Measurements from ENCODE around the gene ITPK1.

The ITPK1 gene

GRCh38 chr14:93009471-93010129 is 106.1 kb downstream of the ITPK1 start:
- TF ChIP-seq EP300 (IDR thresholded peaks at IDR 0.05; ENCODE audit: borderline replicate concordance) (no peak), TAF1 (IDR thresholded peaks at IDR 0.05; ENCODE audit: low read depth) (no peak), NFIC (IDR thresholded peaks at IDR 0.05) (no peak), EGR1 (IDR thresholded peaks at IDR 0.05) (no peak), ZBTB7A (IDR thresholded peaks at IDR 0.05; ENCODE audit: low read depth) (no peak), MAX (IDR thresholded peaks at IDR 0.05) (no peak), USF1 (IDR thresholded peaks at IDR 0.05) (no peak), REST (IDR thresholded peaks at IDR 0.05; ENCODE audit: low read depth) (no peak), TEAD4 (IDR thresholded peaks at IDR 0.05) (no peak), CEBPB (IDR thresholded peaks at IDR 0.05) (no peak), CREB1 (IDR thresholded peaks at IDR 0.05; ENCODE audit: low read depth) (no peak), RAD21 (IDR thresholded peaks at IDR 0.05; ENCODE audit: low read depth) (no peak), TCF12 (IDR thresholded peaks at IDR 0.05; ENCODE audit: low read depth) (no peak), YY1 (IDR thresholded peaks at IDR 0.05; ENCODE audit: low read depth) (no peak), FOXM1 (IDR thresholded peaks at IDR 0.05; ENCODE audit: borderline replicate concordance, low read depth) (no peak)

- TF ChIP-seq EGR1 (IDR thresholded peaks at IDR 0.05), result peak; percentile 51; the same call in 1 of the 2 replicates
- no peak for TF ChIP-seq USF1 (IDR thresholded peaks at IDR 0.05)
- TF ChIP-seq MAX (IDR thresholded peaks at IDR 0.05), result no peak
- TF ChIP-seq NFIC (IDR thresholded peaks at IDR 0.05), result 0 out of 2 replicates have a peak, but pooled peaks have one; percentile 21
These were observed 107.3 kb downstream of the ITPK1 start for GRCh38 chr14:93008381-93008780.

- TF ChIP-seq TCF12 (IDR thresholded peaks at IDR 0.05; ENCODE audit: low read depth) (no peak), ZBTB7A (IDR thresholded peaks at IDR 0.05; ENCODE audit: low read depth) (no peak), NFIC (IDR thresholded peaks at IDR 0.05) (no peak), TEAD4 (IDR thresholded peaks at IDR 0.05) (no peak)
These were observed 108.3 kb downstream of the ITPK1 start for GRCh38 chr14:93007225-93007997.

GRCh38 chr14:93006567-93007051 is 109.1 kb downstream of the ITPK1 start:
- peak; percentile 81 for TF ChIP-seq TCF12 (IDR thresholded peaks at IDR 0.05; ENCODE audit: low read depth)
- TF ChIP-seq TAF1 (IDR thresholded peaks at IDR 0.05; ENCODE audit: low read depth), result no peak
- TF ChIP-seq YY1 (IDR thresholded peaks at IDR 0.05; ENCODE audit: low read depth), result no peak
- TF ChIP-seq NFIC (IDR thresholded peaks at IDR 0.05), result peak; percentile 88
- no peak; the same call in 1 of the 2 replicates for TF ChIP-seq CEBPB (IDR thresholded peaks at IDR 0.05)
- TF ChIP-seq ZBTB7A (IDR thresholded peaks at IDR 0.05; ENCODE audit: low read depth), result no peak; the same call in 1 of the 2 replicates
- TF ChIP-seq EP300 (IDR thresholded peaks at IDR 0.05; ENCODE audit: borderline replicate concordance), result peak; percentile 74
- TF ChIP-seq MAX (IDR thresholded peaks at IDR 0.05), result peak; percentile 44
- no peak for TF ChIP-seq REST (IDR thresholded peaks at IDR 0.05; ENCODE audit: low read depth)

- TF ChIP-seq EGR1 (IDR thresholded peaks at IDR 0.05) (no peak), NFIC (IDR thresholded peaks at IDR 0.05) (no peak), TEAD4 (IDR thresholded peaks at IDR 0.05) (no peak), CREB1 (IDR thresholded peaks at IDR 0.05; ENCODE audit: low read depth) (no peak), ZBTB7A (IDR thresholded peaks at IDR 0.05; ENCODE audit: low read depth) (no peak), EP300 (IDR thresholded peaks at IDR 0.05; ENCODE audit: borderline replicate concordance) (no peak), REST (IDR thresholded peaks at IDR 0.05; ENCODE audit: low read depth) (no peak)
These were observed 109.9 kb downstream of the ITPK1 start for GRCh38 chr14:93005838-93006237.

All from Ishikawa (cell line).